HepG2 (cell line): Measurements from ENCODE around the gene BCKDHA. TPM values are rescaled to one million over a fixed set of nuclear protein-coding genes. Genes with fewer than 3 reads are reported as not detected.

Source experiments
- BHLHE40 ChIP-seq: IDR thresholded peaks from 2 replicates; pipeline ENCODE4 v1.6.1; 2011; ENCODE audit warnings: low read length, improper control_type of control experiment
- CHCHD3 ChIP-seq: sonication (generic); formaldehyde crosslinking; IDR thresholded peaks from 2 replicates; pipeline ENCODE4 v1.8.0; 2022; ENCODE audit warnings: mild to moderate bottlenecking, missing genetic modification reagents, moderate library complexity
- CHD2 ChIP-seq: IDR thresholded peaks from 2 replicates; pipeline ENCODE4 v1.6.1; 2011; ENCODE audit warnings: low read depth, low read length, improper control_type of control experiment
- KDM5B ChIP-seq: sonication (generic); formaldehyde crosslinking; IDR thresholded peaks from 2 replicates; pipeline ENCODE4 v1.4.0; 2020; ENCODE audit warnings: missing genetic modification reagents, mild to moderate bottlenecking, borderline replicate concordance
- KLF11 ChIP-seq: IDR thresholded peaks from 2 replicates; pipeline ENCODE4 v1.6.1; 2016; ENCODE audit warnings: missing compliant biosample characterization
- MZF1 ChIP-seq: sonication (generic); formaldehyde crosslinking; IDR thresholded peaks from 2 replicates; pipeline ENCODE4 v1.8.1; 2023; ENCODE audit warnings: mild to moderate bottlenecking, missing genetic modification reagents, borderline replicate concordance
- NCOA5 ChIP-seq: sonication (generic); formaldehyde crosslinking; IDR thresholded peaks from 2 replicates; pipeline ENCODE4 v1.4.0; 2020; ENCODE audit warnings: missing genetic modification reagents
- RBM22 ChIP-seq: fragments of 200-400 bp; formaldehyde crosslinking; optimal IDR thresholded peaks from 2 replicates; pipeline ENCODE3; 2017; ENCODE audit warnings: mild to moderate bottlenecking, low read length, moderate library complexity
- RFX3 ChIP-seq: IDR thresholded peaks from 2 replicates; pipeline ENCODE4 v1.6.1; 2016; ENCODE audit warnings: missing biosample characterization, missing genetic modification reagents
- RORA ChIP-seq: sonication (generic); formaldehyde crosslinking; IDR thresholded peaks from 2 replicates; pipeline ENCODE4 v1.5.0; 2020; ENCODE audit warnings: mild to moderate bottlenecking, missing genetic modification reagents, moderate library complexity
- SIN3B ChIP-seq: fragments of 150-350 bp; IDR thresholded peaks from 2 replicates; pipeline ENCODE4 v1.6.1; 2014; ENCODE audit warnings: low read length
- SNAPC4 ChIP-seq: sonication (generic); formaldehyde crosslinking; IDR thresholded peaks from 2 replicates; pipeline ENCODE4 v1.4.0; 2020; ENCODE audit warnings: mild to moderate bottlenecking, missing genetic modification reagents
- STAT6 ChIP-seq: sonication (generic); formaldehyde crosslinking; IDR thresholded peaks from 2 replicates; pipeline ENCODE4 v1.4.0; 2020; ENCODE audit warnings: missing genetic modification reagents, mild to moderate bottlenecking, borderline replicate concordance
- TGIF2 ChIP-seq: IDR thresholded peaks from 2 replicates; pipeline ENCODE4 v1.6.1; 2016; ENCODE audit warnings: control low read depth, missing compliant biosample characterization
- USF2 ChIP-seq, 2 experiments: sonication (generic) in 1 of 2; formaldehyde crosslinking in 1 of 2; IDR thresholded peaks; 2 replicates each; pipeline versions ENCODE4 v1.5.1 to v1.6.1; 2011 to 2020; ENCODE audit warnings: borderline replicate concordance in 1 of 2, low read depth in 1 of 2, low read length in 1 of 2, mild to moderate bottlenecking in 1 of 2, missing genetic modification reagents in 1 of 2, moderate library complexity in 1 of 2
- XRCC5 ChIP-seq: fragments of 200-400 bp; formaldehyde crosslinking; optimal IDR thresholded peaks from 2 replicates; pipeline ENCODE3; 2017; ENCODE audit warnings: mild to moderate bottlenecking, low read length
- ZNF576 ChIP-seq: sonication (generic); formaldehyde crosslinking; IDR thresholded peaks from 2 replicates; pipeline ENCODE4 v1.4.0; 2020; ENCODE audit warnings: mild to moderate bottlenecking, missing genetic modification reagents
- ZNF616 ChIP-seq: sonication (generic); formaldehyde crosslinking; IDR thresholded peaks from 2 replicates; pipeline ENCODE4 v1.5.0; 2020; ENCODE audit warnings: low read depth, mild to moderate bottlenecking, missing genetic modification reagents
- ZNF788 ChIP-seq: sonication (generic); formaldehyde crosslinking; IDR thresholded peaks from 2 replicates; pipeline ENCODE4 v1.5.0; 2020; ENCODE audit warnings: mild to moderate bottlenecking, missing genetic modification reagents, borderline replicate concordance
- ZSCAN21 ChIP-seq: sonication (generic); formaldehyde crosslinking; IDR thresholded peaks from 2 replicates; pipeline ENCODE4 v1.8.0; 2022; ENCODE audit warnings: mild to moderate bottlenecking, missing genetic modification reagents, moderate library complexity, borderline replicate concordance
- polyA plus RNA-seq, 8 experiments: library from polyadenylated mRNA; depleted of rRNA in 3 of 8; stranded (reverse) in 7 of 8; unstranded in 1 of 8; fragments of >200 nt; fragmentation: Illumina TruSeq in 4 of 8; extraction: Trizol in 4 of 8; gene quantifications; 2 replicates each; pipeline versions ENCODE4 v1.2.1 to v1.2.3, GENCODE V29; 2011 to 2016; ENCODE audit warnings: low read depth in 4 of 8, missing spikeins in 1 of 8, mixed read lengths in 1 of 8; ENCODE audit not compliant: insufficient read depth in 1 of 8
- total RNA-seq, 5 experiments: library from RNA; depleted of rRNA; stranded (reverse); fragments of >200 nt; fragmentation: Illumina TruSeq; extraction: Trizol; gene quantifications; 2 replicates each; pipeline ENCODE4 v1.2.3, GENCODE V29; 2016; ENCODE audit warnings: low read depth in 1 of 5

BCKDHA gene
- total and polyA plus RNA-seq, 2 of the 13 experiments (the other 11 are each of a cell fraction or from before 2014, with no cell fraction given), result 11.8 to 31.5 TPM

GRCh38 chr19:41426952-41427646 lies 29.5 kb downstream of the BCKDHA start, which contains the start of gene B3GNT8 (continued):
- TF ChIP-seq STAT6 (no peak), MZF1 (CRISPR knock-in tag) (no peak), SIN3B (no peak), ZNF788 (CRISPR knock-in tag) (0 out of 2 replicates have a peak, but pooled peaks have one; percentile 22), KDM5B (CRISPR knock-in tag) (no peak), USF2 (IDR thresholded peaks at IDR 0.05; ENCODE audit: low read depth, low read length) (no peak), USF2 (CRISPR knock-in tag; IDR thresholded peaks at IDR 0.05; ENCODE audit: borderline replicate concordance) (no peak), RBM22 (no peak), CHCHD3 (CRISPR knock-in tag) (no peak), BHLHE40 (no peak), KLF11 (CRISPR knock-in tag) (no peak), RFX3 (CRISPR knock-in tag) (no peak), RORA (CRISPR knock-in tag) (no peak), NCOA5 (CRISPR knock-in tag) (no peak), ZNF616 (CRISPR knock-in tag) (no peak), SNAPC4 (no peak), ZSCAN21 (CRISPR knock-in tag) (no peak), TGIF2 (CRISPR knock-in tag) (no peak; the same call in 1 of the 2 replicates), XRCC5 (no peak), CHD2 (no peak), ZNF576 (no peak)
